GM21381 (cell line): ENCODE measurements around the gene FBXL14.

Experiments
- ATAC-seq: cut with Tn5 transposase; IDR thresholded peaks from one replicate; pipeline ENCODE4 v1.9.1; 2021; ENCODE audit warnings: mild to moderate bottlenecking, moderate library complexity; ENCODE audit not compliant: unreplicated experiment

The FBXL14 gene

DNA sequence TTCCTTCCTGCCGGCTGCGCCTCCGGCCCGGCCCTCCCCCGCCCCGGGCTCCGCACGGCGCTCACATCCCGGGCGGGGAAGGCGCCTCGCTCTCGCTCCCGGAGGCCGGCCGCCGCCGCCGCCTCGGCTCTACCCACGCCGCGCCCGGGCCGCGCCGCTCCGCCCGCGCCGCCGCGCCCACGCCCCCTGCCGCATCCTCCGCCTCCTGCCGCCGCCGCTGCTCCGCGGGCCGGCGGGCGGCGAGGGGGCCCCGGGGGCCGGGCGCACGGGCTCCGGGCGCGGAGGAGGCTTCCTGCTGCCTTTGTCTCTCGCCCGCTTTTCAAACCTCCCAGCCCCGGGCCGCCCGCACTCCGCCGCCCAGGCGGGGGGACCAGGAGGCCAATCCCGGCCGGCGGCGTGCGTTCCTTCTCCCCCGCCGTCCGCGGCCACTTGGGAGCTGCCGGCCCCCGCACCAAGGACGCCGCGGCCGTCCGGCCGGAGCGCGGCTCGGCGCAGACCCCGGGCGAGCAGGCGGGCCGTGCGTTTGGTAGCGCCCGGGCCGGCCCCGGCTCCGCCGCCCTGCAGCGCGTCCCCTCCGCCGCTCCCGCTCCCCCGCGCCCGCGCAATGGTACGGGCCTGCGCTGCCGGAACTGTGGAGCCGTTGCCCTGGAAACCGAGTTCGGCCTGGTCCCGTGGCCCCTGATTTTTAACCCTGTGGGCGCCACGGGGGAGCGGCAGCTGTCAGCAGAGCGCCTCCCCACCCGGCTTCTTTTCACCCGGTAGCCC lies at the start of gene FBXL14:
Gene FBXL14, minus strand, starts transcription at position 321 of the 765 bp plus-strand sequence. CDS start 515 bp downstream, outside the sequence.
- ATAC-seq = peak; percentile 53

DNA sequence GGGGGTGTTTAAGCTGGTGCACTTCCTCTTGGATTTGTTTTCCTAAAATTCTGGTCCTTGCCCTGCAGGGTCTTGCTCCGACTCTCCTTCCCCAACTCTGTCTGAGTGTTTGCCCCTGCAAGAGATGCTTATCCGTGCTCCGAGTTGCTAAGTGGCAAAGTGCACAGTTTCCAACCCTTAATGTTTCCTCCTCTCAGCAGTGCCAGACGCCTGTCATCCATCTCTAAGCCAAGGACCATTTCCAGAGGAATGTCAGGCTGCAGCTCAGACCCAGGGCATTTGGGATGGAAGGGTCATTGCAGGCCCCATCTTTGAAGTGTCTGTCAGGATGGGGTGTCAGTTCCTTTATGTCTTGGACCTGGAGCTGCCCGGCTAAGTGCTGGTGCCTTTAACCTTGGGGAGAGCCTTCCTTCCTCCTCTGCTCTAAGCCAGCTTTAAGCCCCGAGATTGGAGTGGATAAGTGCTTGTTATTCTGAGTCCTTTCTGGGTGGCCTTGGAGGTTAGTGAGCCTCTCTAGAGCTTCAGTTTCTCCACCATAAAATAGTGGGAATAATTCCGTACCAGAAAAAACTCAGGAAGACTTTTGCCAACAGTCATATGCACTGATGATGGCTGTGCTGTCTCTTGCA lies 49.6 kb upstream of the FBXL14 start:
- ATAC-seq = no peak

GRCh38 chr12:1643043-1643442 lies 48.7 kb upstream of the FBXL14 start:
- no peak for ATAC-seq

- no peak for ATAC-seq
Observed at GRCh38 chr12:1642513-1642912, 48.1 kb upstream of the FBXL14 start.

DNA sequence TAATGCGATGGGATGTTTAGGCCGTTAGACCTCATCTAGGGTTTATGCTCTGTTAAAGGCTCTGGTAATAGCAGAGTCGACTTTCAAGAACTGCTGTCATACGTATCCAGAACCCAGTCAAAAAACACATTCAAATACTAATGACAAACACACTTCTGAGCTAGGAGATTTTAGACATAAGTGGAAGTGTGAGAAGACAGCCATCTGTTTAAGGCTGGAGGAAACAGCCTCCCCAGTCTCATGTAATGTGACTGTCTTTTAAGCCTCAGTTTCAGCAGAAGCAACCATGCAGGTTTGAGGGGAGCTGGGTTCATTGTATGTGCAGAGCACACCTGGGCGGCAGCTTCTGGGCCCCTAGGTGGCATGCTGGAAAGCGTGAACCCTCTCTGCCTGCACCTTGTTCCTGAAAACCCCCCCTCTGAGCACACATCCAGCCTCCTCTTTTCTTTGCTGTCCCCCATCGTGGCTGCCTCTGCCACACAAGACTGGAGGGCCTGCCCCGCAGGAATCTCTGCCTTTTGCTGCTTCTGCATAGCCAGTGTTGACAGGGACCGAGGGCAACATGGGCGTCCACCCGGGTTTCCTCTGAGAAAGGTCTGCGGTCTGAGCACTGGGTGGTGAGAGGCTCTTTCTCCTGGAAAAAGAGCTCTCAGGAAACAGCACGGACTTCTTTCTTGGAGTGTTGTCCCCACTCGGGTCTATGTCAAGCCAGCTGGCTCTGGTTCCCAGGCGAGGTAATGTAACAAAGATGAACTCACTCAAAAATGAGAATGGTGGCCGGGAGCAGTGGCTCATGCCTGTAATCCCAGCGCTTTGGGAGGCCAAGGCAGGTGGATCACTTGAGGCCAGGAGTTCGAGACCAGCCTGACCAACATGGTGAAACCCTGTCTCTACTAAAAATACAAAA lies 46.2 kb upstream of the FBXL14 start:
- ATAC-seq = no peak

DNA sequence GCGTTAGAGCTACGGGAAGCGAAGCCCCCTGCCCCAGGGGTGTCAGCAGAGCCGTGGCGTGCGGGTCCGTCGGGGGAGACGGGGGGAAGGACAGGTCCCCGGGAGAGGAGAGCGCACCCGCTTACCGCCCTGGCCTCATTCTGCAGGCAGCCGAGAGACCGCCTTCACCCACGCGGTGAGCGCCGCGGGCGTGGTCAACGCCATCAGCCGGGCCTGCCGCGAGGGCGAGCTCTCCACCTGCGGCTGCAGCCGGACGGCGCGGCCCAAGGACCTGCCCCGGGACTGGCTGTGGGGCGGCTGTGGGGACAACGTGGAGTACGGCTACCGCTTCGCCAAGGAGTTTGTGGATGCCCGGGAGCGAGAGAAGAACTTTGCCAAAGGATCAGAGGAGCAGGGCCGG lies 45.2 kb upstream of the FBXL14 start:
- ATAC-seq = no peak

GRCh38 chr12:1638203-1638602 lies 43.8 kb upstream of the FBXL14 start:
- no peak for ATAC-seq

DNA sequence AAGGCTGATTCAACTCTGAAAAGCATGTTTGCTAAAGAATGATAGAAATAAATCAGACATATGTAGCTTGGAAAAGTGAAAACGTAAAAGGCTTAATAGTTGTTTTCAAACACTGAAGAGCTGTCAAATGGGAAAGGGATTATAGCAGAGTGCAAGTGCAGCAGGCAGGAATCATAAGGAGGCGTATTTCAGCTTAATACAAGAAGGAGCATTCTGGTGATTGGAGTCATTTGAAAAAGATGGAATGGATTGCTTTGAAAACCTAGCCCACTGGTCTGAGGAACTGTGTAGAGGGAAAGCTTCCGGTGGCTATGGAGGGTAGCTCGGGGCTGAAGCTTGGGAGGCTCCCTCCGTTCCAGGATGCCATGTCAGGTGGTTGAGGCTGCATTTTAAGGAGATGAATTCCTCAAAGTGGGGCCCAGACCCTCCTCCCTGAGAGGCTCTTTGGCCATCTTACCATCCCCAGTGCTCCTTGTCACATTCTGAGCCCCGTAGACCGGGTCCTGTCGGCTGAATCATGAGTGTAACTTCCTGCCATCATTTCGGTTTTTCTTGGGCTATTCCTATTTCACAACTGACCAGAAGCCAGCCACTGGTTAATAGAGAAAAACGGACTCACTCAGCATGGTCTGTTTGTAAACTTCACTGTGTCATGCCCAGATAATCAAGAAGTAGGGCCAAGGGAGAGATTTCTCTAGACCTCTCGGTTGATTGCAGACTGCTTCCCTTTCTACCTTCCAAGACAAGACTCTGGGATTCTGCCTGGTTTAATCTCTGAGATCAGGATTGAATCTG lies 41.1 kb upstream of the FBXL14 start:
- no peak for ATAC-seq

- ATAC-seq = no peak
Observed at GRCh38 chr12:1634590-1635191, 40.3 kb upstream of the FBXL14 start.

DNA sequence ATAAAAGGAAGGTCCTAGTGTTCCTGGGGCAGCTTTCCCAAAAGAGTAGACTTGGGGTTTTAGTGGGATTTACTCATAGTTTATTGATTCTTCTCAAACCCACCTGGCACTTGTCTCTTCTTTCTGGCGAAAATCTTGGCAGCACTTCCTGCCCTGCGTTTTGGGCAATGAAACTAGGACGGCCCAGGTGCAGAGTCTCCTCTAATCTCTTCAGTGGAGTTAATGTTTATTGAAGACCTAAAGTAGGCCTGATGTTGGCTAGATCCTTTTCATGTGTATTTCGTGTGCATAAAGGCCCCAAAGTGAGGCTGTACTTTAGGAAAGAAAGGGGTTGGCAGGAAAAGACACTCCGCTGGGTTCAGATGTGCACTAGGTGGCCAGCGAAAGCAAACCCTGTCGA lies 39.8 kb upstream of the FBXL14 start:
- ATAC-seq = no peak

DNA sequence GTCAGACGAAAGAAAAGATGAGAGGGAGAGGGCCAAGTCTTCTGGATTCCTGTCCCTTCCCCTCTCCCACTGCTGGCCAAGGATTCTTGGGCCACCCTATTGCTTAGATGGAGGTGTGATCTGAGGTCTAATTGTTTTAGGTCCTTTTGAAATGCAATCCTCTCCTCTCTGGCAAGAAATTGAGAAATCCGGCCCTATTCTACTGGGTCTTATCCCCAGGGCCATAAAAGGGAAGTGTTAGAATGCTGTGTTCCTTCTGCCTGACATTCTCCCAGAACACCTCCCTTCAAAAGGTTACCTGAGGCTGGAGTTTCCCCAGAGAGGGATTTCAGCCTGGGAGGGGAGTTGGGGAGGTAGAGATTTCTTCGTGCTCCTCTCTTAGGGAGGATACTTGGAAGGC lies 39.1 kb upstream of the FBXL14 start:
- no peak for ATAC-seq

DNA sequence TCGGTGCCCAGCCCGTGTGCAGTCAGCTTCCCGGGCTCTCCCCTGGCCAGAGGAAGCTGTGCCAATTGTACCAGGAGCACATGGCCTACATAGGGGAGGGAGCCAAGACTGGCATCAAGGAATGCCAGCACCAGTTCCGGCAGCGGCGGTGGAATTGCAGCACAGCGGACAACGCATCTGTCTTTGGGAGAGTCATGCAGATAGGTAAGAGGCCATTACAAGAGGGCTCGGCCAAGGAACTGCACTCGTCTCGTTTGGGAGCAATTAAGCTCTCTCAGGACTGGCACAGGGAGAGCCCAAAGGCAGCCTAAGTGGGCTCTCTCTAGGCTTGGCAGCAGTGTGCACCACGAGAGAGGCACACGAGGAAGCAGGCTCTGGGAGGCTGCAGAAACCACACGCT lies 38.3 kb upstream of the FBXL14 start:
- ATAC-seq = no peak

GRCh38 chr12:1630827-1631591 lies 36.6 kb upstream of the FBXL14 start:
- ATAC-seq = no peak

DNA sequence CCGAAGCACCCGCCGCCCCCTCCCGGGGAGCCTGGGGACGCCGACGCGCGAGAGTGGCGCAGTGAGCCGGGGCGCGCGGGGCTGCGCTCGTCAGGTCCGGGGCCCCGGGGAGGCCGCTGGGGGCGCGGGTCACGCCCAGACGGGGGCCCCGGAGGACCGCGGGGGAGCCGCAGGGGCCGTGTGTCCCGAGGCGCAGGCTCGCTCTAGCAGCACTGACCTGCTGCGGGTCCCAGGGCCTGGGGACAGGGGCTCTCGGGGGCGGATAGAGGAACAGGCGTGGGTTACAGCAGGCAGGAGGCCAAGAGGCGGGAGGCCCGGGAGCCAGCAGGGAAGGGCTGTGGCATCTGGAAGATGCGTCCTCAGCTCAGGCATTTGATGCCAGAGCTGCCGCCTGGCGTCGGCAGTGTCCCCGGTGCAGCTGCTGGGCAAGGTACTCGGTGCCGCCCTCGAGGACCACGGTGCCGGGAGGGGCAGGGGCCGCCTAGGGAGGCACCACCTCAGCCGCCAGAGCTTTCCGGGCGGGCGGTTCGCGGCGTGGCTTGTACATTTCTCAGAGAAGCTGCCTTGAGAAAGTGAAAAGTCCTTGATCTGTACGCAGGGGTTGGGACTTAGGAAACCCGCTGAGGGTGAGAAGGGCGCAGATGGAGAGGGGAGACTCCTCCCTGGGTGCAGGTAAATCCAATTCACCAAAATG lies 35.9 kb upstream of the FBXL14 start:
- no peak for ATAC-seq

GRCh38 chr12:1629338-1630132 lies 35.2 kb upstream of the FBXL14 start:
- no peak for ATAC-seq

- ATAC-seq = no peak
Observed at GRCh38 chr12:1628666-1629337, 34.4 kb upstream of the FBXL14 start, which contains the start of gene WNT5B. Gene WNT5B, plus strand, starts transcription at chr12:1629231. Its CDS starts 2,124 bp downstream, at chr12:1631355.

GRCh38 chr12:1622406-1622805 lies 28.0 kb upstream of the FBXL14 start:
- ATAC-seq = no peak

DNA sequence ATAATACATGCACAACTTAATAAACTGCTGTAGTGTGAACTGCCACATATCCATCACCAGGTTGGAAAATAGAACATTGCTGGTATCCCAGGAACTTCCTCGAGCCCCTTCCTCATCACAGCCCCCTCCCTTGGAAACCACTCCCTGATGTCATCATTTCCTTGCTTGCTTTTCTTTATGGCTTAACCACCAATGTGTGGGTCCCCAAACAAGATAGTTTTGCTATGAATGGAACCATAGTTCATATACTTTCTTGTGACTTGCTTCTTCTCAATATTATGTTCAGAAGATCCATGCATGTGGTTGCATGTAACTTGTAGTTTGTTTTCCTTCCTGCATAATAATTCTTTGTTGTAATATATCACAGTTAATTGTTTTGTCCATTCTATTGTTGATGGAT lies 25.7 kb upstream of the FBXL14 start:
- ATAC-seq = no peak
